Lower leg skin (tissue), 4 donors: ENCODE data around the gene HIP1R. TPM values are rescaled to one million over a fixed set of nuclear protein-coding genes. Genes with fewer than 3 reads are reported as not detected.
"Not testable (repeated sequence)": the region's sequence is repeated elsewhere in the genome, so short reads cannot be mapped to it uniquely, and the experiment has no call there.

Experiments
- DNase-seq, 2 donors: peaks; one replicate each; pipeline ENCODE4 v3.0.0-alpha.2; 2019; ENCODE audit warnings: low spot score in 2 of 2
- H3K4me3 ChIP-seq: fragments of 200-600 bp; sonication (generic); 2 replicates; pipeline ENCODE4 v1.5.1; 2017; ENCODE audit warnings: mild to moderate bottlenecking, low read depth; ENCODE audit not compliant: poor library complexity, severe bottlenecking
- CTCF ChIP-seq, 3 donors: fragments of 450-650 bp; IDR thresholded peaks; one replicate each; pipeline ENCODE4 v1.5.1; 2016; ENCODE audit warnings: antibody characterized with exemption in 3 of 3, mild to moderate bottlenecking in 3 of 3, moderate library complexity in 2 of 3
- POLR2A ChIP-seq, 2 donors: fragments of 450-650 bp; IDR thresholded peaks; one replicate each; pipeline ENCODE4 v1.6.1; 2016 to 2017; ENCODE audit warnings: antibody characterized with exemption in 2 of 2, mild to moderate bottlenecking in 1 of 2, moderate library complexity in 1 of 2
- WGBS, 2 donors: methylation state at CpG; one replicate each; pipeline ENCODE4 v1.1.5; 2018; 5-methylcytosine and 5-hydroxymethylcytosine counted together
- intact Hi-C: fragments of 100-400 bp; cut with DNase I; formaldehyde crosslinking; loops from one replicate; pipeline ENCODE4 v1.15.0; 2023; ENCODE audit warnings: low total_unique reads
- total RNA-seq, 4 donors: library from RNA; depleted of rRNA; stranded (reverse); fragments of >200 nt; gene quantifications; one replicate each; pipeline ENCODE4 v1.1.0, GENCODE V29; 2016

Gene HIP1R
- total RNA-seq, 4 donors from 2014 or later = 188 to 342 (median 248) TPM

- H3K4me3 ChIP-seq = peak within 1 kb of the TSS; percentile 80
- DNase-seq = peak; percentile 75 to 97
- intact Hi-C loops = no loop called here
- TF ChIP-seq CTCF (IDR thresholded peaks at IDR 0.05) = peak in 1 of 3 donors; percentile 25
- peak in 1 of 2 donors; percentile 72 for TF ChIP-seq POLR2A (IDR thresholded peaks at IDR 0.05)
- WGBS, 2 donors = 7 to 9% methylated on average over 67 to 80 of the region's 81 CpGs
These were observed 60.7 kb downstream of the HIP1R start, which contains the start of gene VPS37B for GRCh38 chr12:122895704-122896636. TSS of gene VPS37B (minus strand) at chr12:122896124. CDS start at chr12:122896062, 62 bp downstream.

- TF ChIP-seq CTCF (IDR thresholded peaks at IDR 0.05) = no peak
- no peak for TF ChIP-seq POLR2A (IDR thresholded peaks at IDR 0.05)
- WGBS, 2 donors = 89 to 91% methylated on average over 7 of the region's 7 CpGs
- H3K4me3 ChIP-seq = no peak overlapping the region
- intact Hi-C loops = no loop called here
- no peak for DNase-seq
These were observed 61.4 kb downstream of the HIP1R start for GRCh38 chr12:122896662-122897061.

GRCh38 chr12:122899887-122900286, 64.6 kb downstream of the HIP1R start:
- WGBS, 2 donors = 95 to 96% methylated on average over 6 of the region's 6 CpGs
- intact Hi-C loops = no loop called here
- H3K4me3 ChIP-seq = no peak overlapping the region
- TF ChIP-seq CTCF (IDR thresholded peaks at IDR 0.05) = no peak
- TF ChIP-seq POLR2A (IDR thresholded peaks at IDR 0.05) = no peak
- DNase-seq = no peak

- no peak for DNase-seq
- TF ChIP-seq CTCF (IDR thresholded peaks at IDR 0.05) (no peak), POLR2A (IDR thresholded peaks at IDR 0.05) (no peak)
- WGBS, 2 donors = 48 to 54% methylated on average over 10 of the region's 10 CpGs
- intact Hi-C loops = no loop called here
- no peak overlapping the region for H3K4me3 ChIP-seq
These were observed 67.8 kb downstream of the HIP1R start for GRCh38 chr12:122902854-122903692.

GRCh38 chr12:122903693-122904034, 68.4 kb downstream of the HIP1R start:
- TF ChIP-seq POLR2A (IDR thresholded peaks at IDR 0.05) = no peak
- no peak for TF ChIP-seq CTCF (IDR thresholded peaks at IDR 0.05)
- 79 to 82% methylated on average over 7 of the region's 7 CpGs for WGBS, 2 donors
- no peak overlapping the region for H3K4me3 ChIP-seq
- no peak for DNase-seq
- intact Hi-C loops = no loop called here

GRCh38 chr12:122905258-122905657, 70.0 kb downstream of the HIP1R start:
- H3K4me3 ChIP-seq, DNase-seq, intact Hi-C loops: not testable (repeated sequence)
- whole genome bisulfite sequencing, 2 donors = 96% methylated on average over 5 of the region's 5 CpGs
